HG03045 (cell line): ENCODE results near the gene NUP98.
A peak's percentile ranks its signal among the peaks of the same experiment; 100 is the strongest.

Experiments used
- ATAC-seq: cut with Tn5 transposase; IDR thresholded peaks from one replicate; pipeline ENCODE4 v1.9.1; 2021; ENCODE audit warnings: mild to moderate bottlenecking, moderate library complexity; ENCODE audit not compliant: unreplicated experiment

NUP98 gene

DNA sequence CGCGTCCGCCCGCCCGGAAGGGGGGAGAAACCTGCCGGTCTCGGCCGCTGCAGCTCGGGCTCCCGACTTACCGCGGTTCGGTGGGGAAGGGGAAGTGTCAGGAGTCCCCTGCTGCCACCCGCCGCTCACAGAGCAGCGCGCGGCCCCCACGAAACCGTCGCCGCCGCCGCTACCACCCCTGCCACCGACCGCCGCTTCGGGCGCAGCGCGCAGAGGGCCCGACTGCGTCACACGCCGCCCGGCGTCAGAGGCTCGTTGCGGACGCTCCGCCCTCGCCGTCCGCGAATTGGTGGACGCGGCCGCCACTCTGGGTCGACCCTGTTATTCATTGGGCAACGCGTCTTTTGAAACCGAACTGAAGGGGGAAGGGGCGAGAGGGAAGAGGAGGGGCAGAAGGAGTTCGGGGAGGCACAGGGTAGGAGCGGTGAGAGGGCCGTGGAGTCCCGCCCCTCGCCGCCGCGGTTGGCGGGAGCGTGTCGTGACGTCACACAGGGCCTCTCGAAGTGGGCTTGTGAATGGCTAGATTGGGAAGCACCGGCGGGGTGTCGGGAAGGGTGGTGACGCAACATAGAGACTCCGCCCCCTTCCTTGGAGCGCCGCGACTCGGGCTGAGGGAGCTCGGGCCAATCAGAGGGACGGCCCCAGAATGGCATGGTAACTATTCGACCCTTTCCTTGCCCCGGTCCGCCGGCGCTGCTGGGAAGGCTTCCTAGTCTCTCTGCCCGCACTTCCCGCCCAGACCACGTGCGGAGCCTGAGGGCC is at the start of gene NUP98:
Gene NUP98 (minus strand): TSS at position 226 of the 762 bp plus-strand sequence. CDS start 15,437 bp downstream, outside the sequence.
- ATAC-seq: peak; percentile 92

- ATAC-seq: no peak
These were observed 48.3 kb upstream of the NUP98 start for GRCh38 chr11:3845670-3846069.

DNA sequence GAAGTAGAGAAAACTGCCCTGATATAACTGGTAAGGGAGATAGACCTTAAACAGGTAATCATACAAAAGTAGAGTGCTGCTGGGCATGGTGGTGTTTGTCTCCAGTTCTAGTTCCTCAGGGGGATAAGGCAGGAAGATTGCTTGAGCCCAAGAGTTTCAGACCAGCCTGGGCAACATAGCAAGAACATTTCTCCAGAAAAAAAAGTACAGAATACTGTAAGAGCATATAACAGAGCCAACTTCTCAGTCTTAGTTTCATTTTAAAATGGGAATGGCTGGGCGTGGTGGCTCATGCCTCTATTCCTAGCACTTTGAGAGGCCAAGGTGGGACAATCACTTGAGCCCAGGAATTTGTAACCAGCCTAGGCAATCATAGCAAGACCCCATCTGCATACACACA is 47.9 kb upstream of the NUP98 start:
- no peak for ATAC-seq

- ATAC-seq: no peak
These were observed 46.0 kb upstream of the NUP98 start for GRCh38 chr11:3843326-3843725.

GRCh38 chr11:3841426-3842350 is 44.3 kb upstream of the NUP98 start:
- peak; percentile 53 for ATAC-seq

- peak; percentile 46 for ATAC-seq
These were observed 43.6 kb upstream of the NUP98 start, which contains the start of gene RHOG for GRCh38 chr11:3840870-3841425. Gene RHOG (minus strand): TSS chr11:3840959. CDS start chr11:3828138, 12,821 bp downstream.

DNA sequence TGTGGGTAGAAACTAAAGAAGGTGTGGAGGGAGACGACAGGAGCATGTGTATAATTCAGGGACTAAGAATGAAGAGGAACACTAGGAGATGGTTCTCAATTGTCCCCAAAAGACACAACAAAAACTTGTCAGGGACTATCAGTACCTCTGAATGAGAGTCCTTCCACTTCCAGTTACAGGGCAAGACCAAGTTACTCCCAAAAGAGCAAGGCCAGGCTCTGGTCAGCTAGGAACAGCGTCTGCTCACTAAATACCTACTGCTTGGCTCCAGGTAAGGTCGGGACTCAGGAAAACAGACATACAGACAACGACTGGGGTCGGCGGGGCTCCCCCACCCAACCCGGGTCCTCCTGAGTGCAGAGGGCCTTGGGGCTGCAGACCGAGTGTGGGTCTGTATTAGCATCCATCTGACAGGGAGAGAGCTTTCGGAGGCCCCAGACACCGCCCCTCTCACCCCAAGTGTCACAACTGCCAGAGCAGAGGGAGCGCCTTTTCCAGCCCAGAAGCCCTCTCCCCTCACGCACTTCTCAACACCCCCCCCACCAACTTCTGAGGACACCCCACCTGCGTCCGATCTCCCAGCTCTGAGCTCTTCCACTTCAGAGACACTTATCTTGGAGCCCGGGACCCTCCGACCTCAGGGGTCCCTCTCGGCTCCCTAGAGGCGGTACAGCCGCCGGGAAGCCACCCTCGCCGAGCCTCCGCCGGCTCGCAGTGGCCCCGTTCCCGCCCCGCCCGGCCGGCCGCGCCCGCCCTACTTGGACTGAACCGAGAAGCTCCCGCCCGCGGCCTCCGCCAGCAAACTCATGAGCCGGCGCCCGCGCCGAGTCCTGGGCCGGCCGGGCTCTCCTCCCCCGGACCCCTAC is 42.9 kb upstream of the NUP98 start:
- ATAC-seq: no peak

DNA sequence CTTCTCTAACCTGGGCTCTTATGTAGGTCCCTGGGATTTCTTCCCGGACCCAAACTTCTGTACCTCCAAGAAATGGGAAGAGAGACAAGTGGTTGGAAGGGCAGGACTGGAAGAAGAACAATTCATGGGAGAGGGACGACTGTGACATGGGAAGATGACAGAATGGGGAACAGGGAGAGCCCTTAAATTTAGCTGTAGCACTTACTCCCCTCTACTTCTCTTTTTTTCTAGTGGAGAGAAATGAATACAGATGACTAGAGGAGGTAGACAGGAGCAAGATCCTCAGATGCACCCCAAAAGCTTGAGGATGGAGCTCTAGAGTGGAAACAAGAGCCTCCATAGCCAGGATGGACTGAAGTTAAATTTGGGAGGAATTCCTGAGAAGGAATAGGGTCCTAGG is 41.1 kb upstream of the NUP98 start:
- ATAC-seq: no peak

DNA sequence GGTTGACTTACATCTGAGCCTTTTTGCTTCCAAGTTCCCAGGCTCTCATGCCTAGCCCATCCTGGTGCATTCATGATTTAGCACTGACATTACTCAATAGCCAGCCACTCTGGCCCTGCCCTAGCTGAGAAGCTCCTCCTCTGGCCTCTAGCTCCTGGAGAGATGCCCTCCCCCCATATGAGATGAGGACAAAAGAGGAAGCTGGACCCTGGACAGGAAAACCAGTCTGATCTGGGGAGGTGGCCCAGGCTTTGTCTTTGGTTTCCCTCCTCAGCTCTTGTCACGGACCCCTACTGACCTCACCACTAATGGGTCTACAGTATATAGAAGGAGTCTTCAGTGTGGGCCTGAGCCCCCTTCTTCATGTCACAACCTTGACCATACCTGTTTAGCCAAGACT is 40.4 kb upstream of the NUP98 start:
- no peak for ATAC-seq

DNA sequence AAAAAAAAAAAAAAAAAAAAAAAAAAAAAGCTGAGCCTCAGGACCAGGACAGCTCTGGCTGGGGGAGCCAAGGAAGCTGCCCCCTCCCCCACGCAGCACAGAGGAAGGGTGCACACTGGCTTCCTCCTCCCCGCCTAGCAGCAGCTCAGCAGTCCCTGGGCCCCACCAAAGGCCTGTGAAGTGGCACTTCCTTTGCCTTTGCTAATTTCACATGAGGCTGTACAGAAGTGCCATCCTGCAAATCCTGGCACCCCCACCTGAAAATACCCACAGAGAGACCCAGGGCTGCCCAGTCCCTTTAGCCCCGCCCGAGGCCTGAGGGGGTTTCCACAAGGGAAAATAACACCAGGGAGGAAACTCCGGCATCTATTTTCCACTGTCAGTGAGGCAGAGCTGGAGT is 39.5 kb upstream of the NUP98 start:
- ATAC-seq: no peak

GRCh38 chr11:3835751-3836150 is 38.4 kb upstream of the NUP98 start:
- no peak for ATAC-seq

- no peak for ATAC-seq
These were observed 37.5 kb upstream of the NUP98 start for GRCh38 chr11:3834664-3835461.

- ATAC-seq: no peak
These were observed 37.0 kb upstream of the NUP98 start for GRCh38 chr11:3834349-3834663.

- no peak for ATAC-seq
These were observed 36.1 kb upstream of the NUP98 start for GRCh38 chr11:3833449-3833848.

- ATAC-seq: no peak
These were observed 35.5 kb upstream of the NUP98 start for GRCh38 chr11:3832816-3833215.

DNA sequence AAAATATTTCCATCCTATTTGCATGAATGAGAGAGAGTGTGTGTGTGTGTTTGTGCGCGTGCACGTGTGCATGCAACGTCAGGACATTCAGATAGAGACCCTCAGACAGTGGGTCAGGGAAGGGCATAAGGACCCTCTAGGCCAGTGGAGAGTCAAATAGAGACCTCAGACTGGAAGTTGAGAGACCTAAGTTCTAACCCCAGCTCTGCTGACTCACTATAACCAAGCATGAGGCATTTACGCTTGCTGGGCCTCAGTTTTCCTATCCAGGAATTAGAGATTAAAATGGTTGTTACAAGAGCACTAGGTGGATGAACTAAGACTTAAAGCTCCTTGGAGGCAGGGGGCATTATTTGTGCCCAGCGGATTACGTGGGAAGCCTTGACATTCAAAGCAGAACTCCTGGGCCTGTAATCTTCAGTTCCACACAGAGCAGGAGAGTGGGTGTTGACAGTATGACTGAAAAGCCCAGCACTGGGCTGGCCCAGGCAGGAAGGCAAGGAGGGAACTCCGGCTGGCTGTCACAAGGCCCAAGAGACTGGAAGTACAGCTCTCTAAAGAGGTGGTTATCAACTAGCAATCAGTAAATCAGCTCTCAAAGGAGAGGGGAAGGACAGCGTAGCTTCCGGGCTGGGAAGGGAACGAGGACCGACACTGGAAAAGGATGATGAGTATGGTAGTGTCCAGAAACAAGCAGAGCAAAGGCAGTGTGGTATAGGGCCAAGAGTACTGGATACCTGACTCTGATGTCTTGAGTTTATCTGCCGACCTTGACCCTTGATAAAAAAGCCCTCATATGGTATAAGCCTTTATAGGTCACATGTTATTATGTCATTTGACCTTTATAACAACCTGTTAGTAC is 34.3 kb upstream of the NUP98 start:
- no peak for ATAC-seq

- no peak for ATAC-seq
These were observed 33.4 kb upstream of the NUP98 start for GRCh38 chr11:3830730-3831129.

DNA sequence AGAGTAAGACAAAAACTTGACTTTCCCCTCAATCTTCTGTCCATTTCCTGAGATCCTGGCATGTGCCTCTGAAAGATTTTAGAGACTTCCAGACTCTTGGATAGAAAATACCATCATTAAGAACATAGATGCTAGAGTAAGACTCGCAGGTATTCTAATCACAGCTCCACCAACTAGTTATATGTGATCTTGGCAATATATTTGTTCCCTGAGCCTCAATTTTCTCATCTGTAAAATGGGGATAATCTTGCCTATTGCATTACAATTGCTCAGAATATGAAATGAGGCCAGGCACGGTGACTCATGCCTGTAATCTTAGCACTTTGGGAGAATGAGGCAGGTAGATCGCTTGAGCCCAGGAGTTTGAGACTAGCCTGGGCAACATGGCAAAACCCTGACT is 32.7 kb upstream of the NUP98 start:
- ATAC-seq: no peak
